CD4-positive, alpha-beta T cell treated with Interferon gamma for 1 hour (primary cell): Measurements from ENCODE around the gene FILIP1L.

ENCODE experiments used
- DNase-seq: peaks from one replicate; pipeline ENCODE4 v3.0.0-alpha.2; 2020

Gene FILIP1L

GRCh38 chr3:99945328-99945995, 168.8 kb downstream of the FILIP1L start:
- no peak for DNase-seq

GRCh38 chr3:99943931-99944761, 170.2 kb downstream of the FILIP1L start:
- no peak for DNase-seq

GRCh38 chr3:99941211-99941610, 173.1 kb downstream of the FILIP1L start:
- DNase-seq, result no peak

DNA sequence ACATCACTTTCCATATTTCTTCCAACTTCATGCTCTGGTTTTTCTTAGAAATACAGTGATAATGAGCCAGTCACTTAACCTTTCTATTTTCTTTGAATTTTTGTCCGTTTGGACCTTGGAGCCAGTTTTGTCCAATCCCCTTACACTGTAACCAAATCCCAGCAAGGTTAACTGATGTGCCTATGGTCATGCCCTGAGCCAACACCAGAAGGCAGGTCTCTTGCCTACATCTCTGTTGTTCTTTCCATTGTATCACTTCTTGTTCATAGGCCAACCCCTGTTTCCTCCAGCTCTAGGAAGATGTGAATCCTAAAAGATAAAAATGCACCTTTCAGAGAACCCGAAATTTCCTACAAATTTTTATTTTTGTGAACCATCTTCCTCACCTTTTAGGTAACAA, 174.0 kb downstream of the FILIP1L start:
- DNase-seq, result no peak

- DNase-seq, result no peak
Measured at GRCh38 chr3:99939876-99940275, 174.4 kb downstream of the FILIP1L start.

DNA sequence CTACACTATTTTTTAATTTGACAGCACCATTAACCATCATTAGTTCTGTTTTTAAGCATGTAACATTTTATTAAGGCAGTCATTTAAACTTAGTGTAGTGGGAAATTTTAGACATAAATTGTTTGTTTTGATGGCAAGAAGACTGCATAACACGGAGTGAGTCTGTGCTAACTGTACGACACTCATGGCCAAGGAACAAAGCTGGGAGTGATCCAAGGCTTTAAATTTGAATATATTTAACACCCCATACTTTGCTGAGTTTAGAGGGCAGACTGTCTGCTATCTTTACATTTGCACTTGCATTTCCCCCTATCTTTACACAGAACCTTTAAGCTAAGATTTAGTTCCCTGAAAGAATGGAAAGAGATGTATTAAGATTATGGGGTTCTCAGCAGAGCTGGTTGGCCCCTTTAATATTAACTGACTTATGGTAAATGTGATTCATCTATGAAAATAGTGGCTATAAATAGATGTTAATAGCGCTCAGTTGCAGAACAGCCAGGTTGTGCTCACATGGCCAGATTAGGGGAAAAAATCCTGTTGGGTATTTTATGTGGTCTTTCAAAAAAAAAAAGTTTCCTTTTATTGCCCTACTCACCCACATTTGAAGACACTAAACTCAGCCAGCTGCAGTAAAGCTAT, 175.9 kb downstream of the FILIP1L start:
- no peak for DNase-seq

DNA sequence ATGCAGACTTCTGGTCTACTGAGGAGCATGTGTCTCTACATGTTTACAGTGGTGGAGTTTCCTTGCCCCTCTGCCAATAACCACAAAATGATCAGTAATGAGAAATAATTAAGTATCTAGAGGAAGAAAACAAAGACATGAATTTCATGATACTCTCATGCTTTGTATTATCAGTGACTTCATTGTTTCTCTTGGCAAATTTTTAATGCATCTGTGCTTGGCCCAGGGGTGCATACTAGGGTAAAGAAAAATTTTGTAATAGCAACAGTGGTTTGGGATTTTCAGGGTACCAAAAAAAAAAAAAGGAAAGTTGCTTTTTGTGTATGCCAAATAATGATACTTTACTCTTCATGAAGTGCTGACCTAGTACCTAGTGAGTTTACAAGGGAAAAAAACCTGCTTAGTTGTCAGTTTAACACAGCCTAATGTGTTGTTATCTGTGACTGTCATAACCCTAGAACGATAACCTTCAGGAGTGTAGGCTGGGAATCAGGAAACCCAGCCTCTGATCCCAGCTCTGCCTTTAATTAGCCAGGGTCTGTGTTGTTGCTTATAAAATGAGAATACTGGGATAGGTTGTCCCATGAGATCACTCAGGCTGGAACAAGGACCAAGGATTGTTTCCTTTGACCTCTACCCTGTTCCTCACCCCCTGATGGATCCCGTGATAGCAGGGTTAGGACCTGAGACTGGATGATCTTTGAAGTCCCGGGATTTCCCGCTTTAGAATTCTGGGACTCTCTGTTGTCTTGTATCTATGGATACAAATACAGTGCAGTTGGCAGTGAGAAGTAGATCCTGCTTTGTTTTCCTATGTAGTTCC, 179.1 kb downstream of the FILIP1L start:
- DNase-seq, result no peak

DNA sequence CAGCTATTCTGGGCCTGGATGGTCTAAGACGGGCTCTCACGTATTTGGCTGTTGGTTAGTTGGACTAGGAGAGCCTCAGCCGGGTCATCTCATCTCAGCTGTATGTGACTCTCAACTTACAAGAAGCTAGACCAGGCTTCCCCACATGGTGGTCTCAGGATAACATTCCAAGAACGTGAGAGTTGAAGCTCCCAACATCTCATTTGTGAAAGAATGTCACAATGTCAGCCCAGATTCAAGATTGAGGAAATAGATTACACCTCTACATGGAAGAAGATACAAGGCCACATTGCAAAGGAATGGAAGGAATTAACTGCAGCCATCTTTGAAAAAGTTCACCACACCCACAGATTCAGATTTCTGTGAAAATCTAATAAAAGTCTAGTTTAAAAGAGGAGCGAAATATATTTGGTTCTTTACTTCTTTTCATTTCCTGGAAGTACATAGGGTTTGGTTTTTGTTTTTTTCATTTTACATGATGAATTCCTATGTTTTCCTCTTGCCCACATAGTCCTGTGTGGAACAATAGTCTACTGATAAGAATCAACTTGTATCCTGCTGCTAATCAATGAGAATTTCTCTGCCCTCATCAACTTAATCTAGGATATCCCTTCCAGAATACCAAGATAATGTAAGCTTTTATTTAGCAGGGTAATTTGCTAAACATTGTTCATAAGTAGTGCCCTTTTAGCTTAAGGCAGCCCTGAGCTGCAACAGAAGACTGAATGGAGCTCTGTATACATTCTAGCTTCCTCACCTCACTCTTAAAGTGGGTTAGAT, 180.1 kb downstream of the FILIP1L start:
- no peak for DNase-seq

GRCh38 chr3:99931059-99931458, 183.2 kb downstream of the FILIP1L start:
- no peak for DNase-seq

- no peak for DNase-seq
Measured at GRCh38 chr3:99929745-99930139, 184.6 kb downstream of the FILIP1L start.

GRCh38 chr3:99928771-99929744, 185.2 kb downstream of the FILIP1L start:
- no peak for DNase-seq

DNA sequence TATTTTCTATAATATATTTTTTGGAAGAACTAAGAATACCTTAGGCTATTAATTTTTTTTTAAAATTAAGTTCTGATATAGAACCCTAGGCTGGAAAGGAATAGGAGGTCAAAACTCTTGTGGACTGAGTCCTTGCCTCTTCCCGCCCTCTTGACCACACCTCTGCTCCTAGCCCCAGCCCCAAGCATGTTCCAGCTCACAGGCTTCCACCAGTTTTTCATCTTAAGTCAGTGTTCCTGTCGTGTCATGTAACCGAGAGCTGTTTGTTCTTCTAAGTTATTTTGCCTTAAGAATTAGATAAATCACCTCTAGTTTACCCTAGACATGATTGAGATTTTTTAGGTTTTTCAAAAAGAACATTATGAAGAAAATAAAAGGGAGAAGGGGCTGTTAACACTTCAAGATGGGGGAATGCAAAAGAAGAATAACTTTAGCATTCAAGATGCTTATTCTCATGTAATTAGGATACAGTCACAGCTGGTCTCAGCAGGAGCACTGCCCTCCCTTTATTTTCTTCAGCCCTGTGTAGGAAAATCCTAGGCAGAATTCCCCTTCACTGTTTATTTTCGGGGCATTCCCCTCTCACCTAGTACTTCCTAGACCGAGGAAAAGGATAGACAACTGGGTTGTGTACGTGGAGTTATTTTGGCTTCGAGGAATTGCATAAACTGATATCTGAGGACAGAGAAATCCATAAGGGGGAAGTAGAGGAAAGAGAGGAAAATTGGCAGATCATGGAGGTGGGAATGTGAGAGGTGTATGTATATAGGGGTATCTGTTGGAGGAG, 186.4 kb downstream of the FILIP1L start:
- no peak for DNase-seq

GRCh38 chr3:99925584-99926230, 188.6 kb downstream of the FILIP1L start:
- DNase-seq, result no peak

DNA sequence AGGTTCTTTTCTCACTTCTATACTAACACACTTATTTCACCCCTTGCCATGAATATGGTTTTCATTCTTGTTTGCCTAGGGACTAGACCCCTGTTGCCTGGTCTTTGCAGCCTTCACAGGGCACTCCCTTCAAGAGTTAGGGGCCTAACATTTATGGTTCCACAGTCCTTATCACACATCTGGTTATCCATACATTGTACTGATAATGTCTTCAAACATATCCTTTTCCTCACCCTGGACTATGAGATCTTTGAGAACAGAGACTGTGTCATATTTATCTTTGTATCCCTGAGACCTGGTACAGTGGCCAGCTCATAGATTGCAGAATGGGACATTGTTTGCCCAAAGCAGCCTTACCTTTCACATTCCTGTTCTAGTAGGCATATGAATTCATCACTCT, 190.4 kb downstream of the FILIP1L start:
- no peak for DNase-seq

- no peak for DNase-seq
Measured at GRCh38 chr3:99921986-99922385, 192.3 kb downstream of the FILIP1L start.

GRCh38 chr3:99921377-99921695, 193.0 kb downstream of the FILIP1L start:
- no peak for DNase-seq

- no peak for DNase-seq
Measured at GRCh38 chr3:99920481-99921376, 193.6 kb downstream of the FILIP1L start.

- DNase-seq, result no peak
Measured at GRCh38 chr3:99919694-99920093, 194.6 kb downstream of the FILIP1L start.

DNA sequence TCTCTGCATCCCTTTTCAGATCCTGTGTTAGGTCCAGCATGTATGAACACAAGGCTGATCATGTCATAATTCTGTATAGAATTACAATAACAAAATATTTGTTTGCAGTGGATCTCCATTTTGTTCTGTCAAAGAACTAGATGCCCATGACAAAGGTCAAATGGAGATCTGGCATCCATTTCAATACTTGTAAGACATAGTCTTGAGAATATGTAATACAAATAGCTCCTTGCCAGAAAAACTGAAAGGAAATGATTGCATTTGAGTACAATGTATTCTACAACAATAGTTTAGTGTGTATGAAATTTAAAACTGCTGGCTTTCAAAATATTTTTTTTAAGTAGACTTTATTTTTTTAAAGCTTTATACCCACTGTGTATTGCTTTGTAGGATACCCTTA, 195.6 kb downstream of the FILIP1L start:
- DNase-seq, result no peak
